Pulmonary artery endothelial cell (primary cell): ENCODE results near the gene NEURL2. TPM values are rescaled to one million over a fixed set of nuclear protein-coding genes. Genes with fewer than 3 reads are reported as not detected.
A peak's percentile ranks its signal among the peaks of the same experiment; 100 is the strongest.
"Not testable (repeated sequence)": the region's sequence is repeated elsewhere in the genome, so short reads cannot be mapped to it uniquely, and the experiment has no call there.

Source experiments
- DNase-seq: peaks from one replicate; pipeline ENCODE4 v3.0.0-alpha.2; 2011; ENCODE audit warnings: low read depth, low spot score
- total RNA-seq: library from RNA; depleted of rRNA; stranded (reverse); fragments of >200 nt; gene quantifications from 2 replicates; pipeline ENCODE4 v1.2.3, GENCODE V29; 2014

NEURL2 gene, protein sequence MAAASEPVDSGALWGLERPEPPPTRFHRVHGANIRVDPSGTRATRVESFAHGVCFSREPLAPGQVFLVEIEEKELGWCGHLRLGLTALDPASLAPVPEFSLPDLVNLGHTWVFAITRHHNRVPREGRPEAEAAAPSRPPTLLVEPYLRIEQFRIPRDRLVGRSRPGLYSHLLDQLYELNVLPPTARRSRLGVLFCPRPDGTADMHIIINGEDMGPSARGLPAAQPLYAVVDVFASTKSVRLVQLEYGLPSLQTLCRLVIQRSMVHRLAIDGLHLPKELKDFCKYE
- total RNA-seq = 2.2 and 2.7 TPM in 2 replicates

DNA sequence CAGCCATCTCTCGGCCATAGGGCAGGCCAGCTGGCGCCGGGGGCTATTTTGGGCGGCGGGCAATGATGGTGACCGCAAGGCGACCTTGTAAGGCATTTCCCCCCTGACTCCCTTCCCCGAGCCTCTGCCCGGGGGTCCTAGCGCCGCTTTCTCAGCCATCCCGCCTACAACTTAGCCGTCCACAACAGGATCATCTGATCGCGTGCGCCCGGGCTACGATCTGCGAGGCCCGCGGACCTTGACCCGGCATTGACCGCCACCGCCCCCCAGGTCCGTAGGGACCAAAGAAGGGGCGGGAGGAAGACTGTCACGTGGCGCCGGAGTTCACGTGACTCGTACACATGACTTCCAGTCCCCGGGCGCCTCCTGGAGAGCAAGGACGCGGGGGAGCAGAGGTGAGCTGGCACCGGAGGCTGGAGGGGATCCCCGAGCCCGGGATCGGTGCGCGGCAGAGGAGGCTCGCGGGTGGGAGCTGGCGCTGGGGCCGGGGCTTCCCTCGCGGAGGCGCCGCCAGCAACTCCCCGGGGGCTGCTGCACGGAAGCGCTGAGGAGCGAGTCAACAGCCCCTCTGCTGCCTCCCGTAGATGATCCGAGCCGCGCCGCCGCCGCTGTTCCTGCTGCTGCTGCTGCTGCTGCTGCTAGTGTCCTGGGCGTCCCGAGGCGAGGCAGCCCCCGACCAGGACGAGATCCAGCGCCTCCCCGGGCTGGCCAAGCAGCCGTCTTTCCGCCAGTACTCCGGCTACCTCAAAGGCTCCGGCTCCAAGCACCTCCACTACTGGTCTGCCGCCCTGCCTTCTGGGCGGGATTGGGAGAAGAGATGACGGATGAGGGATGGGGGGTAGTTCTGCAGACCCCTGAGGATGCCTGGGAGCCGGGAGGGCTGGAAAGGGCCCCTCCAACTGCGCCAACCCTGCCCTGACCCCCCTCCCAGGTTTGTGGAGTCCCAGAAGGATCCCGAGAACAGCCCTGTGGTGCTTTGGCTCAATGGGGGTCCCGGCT lies at the start of gene NEURL2, which contains the start of gene CTSA:
TSS of gene NEURL2 (minus strand) at position 224 of the 999 bp plus-strand sequence. CDS start at position 7, 217 bp downstream.
TSS of gene CTSA (plus strand) at position 351 of the 999 bp plus-strand sequence. CDS start at position 585, 234 bp downstream.
- peak; percentile 72 for DNase-seq

DNA sequence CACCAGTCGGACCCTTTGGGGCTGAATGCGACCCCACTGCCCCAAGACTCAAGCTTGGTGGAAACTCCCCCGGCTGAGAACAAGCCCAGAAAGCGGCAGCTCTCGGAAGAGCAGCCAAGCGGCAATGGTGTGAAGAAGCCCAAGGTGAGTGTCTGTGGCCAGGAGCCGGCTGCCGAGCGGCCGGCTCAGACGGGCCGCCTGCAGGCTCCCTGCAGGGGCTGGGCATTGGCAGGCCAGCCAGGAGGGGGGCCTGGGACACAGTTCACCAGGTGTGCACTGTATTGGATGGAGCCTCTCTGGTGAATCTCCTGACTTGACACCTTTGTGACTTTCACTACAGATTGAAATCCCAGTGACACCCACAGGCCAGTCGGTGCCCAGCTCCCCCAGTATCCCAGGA lies 49.5 kb upstream of the NEURL2 start:
- no peak for DNase-seq

DNA sequence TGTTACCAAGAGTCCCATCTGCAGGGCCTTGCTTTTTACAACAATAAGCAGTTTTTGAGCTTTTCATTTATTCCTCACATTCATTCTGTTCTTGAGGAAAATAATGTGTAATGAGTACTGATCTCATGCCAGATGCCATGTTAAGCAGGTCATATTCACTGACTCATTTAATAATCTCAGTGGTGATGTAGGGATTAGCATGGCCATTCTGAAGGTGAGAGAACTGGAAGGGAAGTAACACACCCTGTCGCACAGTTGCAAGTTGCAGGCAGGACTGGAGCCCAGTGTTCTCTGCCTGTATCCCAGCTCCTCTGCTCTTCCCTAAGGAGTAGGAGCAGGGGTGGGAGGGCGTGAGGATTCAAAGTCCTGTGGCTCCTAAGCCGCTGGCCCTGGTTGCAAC lies 49.0 kb upstream of the NEURL2 start:
- DNase-seq = no peak

DNA sequence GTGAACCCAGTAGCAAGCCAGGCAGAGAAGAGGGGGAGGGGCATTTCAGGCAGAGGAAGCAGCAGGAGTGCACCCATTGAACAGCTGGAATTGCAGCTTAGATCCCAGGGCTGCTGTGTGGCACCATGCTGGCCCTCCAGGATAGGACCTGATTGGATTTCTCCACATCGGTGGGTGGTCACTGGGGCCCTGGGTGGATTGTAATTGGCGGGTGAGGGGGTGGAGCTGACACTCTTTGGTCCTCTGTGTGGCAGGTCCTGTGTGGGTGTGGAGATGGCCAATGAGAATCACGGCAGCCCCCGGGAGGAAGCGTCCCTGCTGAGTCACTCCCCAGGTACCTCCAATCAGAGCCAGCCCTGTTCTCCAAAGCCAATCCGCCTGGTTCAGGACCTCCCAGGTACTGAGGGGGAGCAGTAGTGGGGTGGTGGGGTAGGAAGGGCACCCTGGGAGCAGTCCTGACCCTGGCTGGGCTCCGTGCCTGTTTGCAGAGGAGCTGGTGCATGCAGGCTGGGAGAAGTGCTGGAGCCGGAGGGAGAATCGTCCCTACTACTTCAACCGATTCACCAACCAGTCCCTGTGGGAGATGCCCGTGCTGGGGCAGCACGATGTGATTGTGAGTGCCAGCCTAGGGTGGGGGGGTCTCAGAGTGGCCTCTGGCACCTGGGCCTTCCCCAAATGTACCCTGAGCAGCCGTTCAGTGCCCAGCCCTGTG lies 47.9 kb upstream of the NEURL2 start:
- no peak for DNase-seq

DNA sequence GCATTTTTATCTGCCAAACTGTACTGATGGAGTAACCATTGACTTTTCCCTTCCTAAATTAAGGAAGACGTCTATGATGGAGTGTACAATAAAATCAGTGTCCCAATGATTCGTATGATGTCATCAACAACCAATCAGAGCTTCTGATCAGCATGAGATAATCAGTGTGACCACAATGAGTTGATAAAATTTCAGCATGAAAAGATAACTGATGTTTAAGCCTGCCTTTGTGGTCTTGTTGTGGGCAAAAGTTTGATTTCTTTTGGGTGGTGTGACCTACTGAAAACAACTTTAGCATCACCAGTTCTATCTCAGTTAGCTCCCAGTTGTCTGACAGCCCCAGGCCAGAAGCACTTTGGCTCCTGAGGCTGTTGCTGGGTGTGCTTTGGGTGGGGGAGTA lies 46.8 kb upstream of the NEURL2 start:
- no peak for DNase-seq

DNA sequence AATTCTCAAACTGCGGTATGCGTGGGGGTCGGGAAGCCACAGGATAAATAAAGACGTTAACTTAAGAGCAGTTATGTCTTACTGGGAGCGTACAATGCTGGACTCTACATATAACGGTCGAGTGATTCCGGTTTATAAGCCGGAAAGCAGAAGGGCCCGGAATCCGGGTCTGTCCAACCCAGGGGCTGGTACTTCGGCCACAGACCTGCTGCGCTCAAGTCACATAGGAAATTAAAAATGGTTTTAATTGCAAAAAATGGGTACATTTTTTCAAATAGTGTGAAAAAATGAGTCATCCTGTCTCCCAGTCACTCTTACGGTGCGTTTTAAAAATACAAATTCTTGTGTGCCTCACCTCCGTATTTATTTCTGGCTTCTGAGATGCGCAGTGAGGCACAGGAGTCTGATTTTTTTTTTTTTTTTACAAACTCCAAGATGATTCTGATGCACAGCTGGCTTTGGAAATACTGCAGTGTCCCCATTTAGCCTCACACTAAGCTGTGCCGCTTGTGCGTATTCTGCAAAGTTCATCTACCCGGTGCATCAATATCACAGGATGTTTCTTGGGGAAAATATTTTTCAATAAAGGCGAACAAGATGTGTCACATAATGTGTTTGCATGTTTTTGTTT lies 44.5 kb upstream of the NEURL2 start:
- no peak for DNase-seq

DNA sequence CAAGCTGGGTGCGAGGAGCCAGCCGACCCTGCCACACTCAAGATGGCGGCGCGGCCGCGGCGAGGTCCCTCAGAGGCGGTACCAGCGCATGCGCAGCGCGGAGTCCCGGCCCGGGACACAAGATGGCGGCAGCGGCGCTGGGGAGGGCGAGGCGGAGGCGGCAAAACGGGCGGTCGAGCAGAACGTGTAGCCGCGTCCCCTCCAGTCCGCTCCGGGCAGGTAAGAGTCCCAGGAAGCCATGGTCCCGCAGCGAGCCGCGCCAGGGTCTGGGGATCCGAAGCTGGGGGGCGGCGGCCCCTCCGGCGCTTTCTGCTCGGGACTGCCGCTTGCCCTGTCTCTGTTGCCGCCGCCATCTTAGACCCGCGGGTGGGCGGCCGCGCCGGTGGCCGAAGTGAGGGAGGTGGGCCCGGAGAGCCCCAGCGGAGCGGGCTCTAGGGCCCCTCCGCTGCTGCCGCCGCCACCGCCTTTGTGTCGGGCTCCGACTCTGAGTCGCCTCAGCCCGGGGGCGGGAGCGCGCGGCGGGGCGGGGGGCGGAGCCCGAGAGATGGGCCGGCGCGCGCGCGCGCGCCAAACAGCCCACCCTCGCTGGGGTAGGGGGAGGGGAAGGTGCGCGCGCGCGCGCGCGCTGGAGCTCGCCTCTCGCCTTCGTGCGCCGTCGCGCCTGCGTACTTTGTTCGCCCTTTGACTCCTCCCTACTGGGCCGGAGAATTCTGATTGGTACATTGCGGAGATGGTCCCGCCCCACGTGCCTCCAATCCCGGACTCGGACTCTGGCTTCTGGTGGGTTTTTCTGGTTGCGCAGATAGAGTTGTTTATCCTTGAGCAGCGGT lies 43.8 kb upstream of the NEURL2 start, which contains the start of gene PCIF1:
TSS of gene PCIF1 (plus strand) at position 98 of the 830 bp plus-strand sequence. CDS start 4,317 bp downstream, outside the sequence.
- DNase-seq = peak; percentile 83

DNA sequence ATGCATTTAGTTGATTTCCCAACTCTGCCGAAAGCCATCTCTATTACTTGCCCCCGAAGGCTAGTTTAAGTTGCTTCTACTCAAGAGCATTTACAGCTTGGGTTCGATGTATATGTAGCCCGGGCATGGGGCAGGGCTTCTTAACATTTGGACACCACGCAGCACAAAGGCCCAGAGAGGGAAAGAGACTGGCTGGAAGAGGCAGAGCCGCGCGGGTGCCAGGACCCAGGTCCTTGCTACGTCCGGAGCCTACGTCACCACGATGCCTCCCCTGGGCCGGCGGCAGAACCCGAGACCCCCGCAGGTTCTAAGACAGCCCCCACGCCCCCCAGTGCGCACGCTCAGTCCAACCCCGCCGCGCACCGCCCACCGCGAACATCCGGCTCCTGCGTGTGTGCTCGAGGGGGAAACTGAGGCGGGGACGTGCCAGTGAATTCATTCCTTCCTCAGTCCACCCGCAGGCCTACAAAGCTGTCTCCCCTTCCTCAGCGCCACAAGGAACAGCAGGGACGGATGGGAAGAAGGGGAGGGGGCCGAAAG lies 43.1 kb upstream of the NEURL2 start:
- no peak for DNase-seq

DNA sequence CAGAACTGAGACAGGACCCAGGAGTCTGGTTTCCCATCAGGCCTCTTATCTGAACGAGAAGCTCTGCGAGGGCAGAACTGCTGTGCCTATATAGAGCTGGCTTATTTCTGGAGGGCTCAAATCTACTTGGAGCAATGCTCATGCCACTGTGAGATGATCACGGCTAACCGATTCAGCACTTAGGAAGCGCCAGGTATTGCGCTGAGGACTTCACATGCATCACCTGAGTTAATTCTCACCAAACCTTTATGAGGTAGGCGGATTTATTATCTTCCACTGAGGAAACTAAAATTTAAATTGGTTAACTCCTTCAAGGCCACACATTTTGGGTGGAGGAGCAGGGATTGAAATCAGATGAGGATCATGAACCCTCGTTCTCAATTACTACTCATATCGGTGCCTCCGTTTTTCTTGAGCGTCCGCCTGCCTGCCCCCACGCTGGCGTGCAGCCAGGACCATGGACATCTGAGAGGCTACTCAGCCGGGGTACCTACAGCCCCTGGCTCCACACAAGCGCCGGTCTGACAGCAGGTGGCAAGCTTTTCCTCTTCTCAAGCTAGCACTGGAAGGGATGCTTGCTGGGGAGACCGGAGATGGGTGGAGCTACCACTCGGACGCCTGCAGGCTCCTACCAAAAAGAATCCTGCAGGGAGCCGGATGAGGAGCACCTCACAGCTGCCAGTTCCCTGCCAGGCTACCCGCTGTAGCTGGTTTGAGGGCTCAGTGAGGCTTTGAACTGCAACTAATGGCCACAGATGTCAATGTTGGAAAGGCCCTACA lies 42.4 kb upstream of the NEURL2 start:
- DNase-seq = no peak

DNA sequence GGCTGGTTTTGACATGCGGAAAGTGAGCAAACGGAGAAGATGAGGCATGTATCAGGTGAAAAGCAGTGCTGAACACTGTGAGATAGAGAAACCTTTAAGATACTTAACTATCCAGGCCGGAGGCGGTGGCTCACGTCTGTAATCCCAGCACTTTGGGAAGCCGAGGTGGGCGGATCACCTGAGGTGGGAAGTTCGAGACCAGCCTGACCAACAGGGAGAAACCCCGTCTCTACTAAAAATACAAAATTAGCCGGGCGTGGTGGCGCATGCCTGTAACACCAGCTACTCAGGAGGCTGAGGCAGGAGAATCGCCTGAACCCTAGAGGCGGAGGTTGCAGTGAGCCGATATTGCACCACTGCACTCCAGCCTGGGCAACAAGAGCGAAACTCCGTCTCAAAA lies 40.7 kb upstream of the NEURL2 start:
- not testable (repeated sequence) for DNase-seq

DNA sequence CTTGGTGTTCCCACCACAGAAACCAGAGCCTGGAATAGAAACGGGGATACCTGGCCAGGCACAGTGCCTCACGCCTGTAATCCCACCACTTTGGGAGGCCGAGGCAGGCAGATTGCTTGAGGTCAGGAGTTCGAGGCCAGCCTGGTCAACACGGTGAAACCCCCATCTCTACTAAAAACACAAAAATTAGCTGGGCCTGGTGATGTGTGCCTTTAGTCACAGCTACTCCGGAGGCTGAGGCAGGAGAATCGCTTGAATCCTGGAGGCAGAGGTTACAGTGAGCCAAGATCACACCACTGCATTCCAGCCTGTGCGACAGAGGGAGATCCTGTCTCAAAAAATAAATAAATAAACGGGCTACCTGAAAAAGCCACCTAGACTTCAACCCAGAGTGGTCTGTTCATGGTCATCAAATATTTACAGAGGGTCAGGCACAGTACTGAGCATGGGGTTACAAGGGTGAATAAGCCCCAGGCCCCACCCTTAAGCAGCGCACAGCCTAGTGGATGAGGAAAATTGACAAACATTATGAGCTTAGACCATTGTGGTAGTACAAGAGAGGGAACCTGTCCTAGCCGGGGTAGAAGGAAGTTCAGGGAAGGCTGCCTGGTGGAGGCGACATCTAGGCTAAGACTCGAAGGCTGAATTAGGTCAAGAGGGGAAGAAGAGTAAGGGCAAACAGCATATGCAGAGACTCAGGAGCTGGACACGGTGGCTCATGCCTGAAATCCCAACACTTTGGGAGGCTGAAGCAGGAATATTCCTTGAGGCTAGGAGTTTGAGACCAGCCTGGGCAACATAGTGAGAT lies 36.3 kb upstream of the NEURL2 start:
- DNase-seq = no peak

DNA sequence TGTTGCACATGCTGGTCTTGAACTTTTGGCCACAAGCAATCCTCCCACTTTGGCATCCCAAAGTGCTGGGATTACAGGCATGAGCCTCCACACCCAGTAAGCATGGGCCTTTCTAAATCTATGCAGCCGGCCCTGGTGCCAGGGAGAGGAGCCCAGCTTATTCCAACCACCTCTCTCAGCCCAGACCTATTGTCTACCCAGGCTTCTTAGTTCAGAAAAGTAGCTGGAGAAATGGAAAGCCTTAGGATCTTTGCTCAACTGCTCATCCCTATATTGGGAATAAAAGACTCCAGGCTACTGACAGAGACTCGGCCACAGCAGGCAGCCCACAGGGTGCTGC lies 35.7 kb upstream of the NEURL2 start:
- DNase-seq = no peak

DNA sequence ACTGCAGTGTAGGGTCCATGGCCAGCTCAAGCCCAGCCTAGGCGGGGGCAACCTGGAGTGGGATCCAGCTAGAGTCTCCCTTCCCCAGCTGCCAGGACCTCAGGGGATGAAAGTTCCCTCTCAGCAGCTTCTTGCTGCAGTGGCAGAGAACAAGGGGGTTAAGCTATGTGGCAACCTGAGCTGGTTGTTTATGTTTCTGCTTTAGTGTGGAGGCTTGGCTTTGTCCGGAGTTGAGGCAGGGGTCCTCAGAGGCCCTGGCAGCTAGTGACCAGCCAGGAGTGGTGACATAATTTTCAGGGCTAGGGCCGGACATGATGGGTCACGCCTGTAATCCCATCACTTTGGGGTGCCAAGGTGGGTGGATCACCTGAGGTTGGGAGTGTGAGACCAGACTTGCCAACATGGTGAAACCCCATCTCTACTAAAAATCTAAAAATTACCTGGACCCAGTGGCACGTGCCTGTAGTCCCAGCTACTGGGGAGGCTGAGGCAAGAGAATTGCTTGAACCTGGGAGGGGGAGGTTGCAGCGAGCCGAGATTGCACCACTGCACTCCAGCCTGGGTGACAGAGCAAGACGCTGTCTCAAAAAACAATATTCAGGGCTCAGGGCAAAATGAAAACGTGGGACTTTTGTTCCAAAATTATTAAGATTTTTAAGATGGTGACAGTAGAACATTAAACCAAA lies 35.0 kb upstream of the NEURL2 start:
- no peak for DNase-seq

DNA sequence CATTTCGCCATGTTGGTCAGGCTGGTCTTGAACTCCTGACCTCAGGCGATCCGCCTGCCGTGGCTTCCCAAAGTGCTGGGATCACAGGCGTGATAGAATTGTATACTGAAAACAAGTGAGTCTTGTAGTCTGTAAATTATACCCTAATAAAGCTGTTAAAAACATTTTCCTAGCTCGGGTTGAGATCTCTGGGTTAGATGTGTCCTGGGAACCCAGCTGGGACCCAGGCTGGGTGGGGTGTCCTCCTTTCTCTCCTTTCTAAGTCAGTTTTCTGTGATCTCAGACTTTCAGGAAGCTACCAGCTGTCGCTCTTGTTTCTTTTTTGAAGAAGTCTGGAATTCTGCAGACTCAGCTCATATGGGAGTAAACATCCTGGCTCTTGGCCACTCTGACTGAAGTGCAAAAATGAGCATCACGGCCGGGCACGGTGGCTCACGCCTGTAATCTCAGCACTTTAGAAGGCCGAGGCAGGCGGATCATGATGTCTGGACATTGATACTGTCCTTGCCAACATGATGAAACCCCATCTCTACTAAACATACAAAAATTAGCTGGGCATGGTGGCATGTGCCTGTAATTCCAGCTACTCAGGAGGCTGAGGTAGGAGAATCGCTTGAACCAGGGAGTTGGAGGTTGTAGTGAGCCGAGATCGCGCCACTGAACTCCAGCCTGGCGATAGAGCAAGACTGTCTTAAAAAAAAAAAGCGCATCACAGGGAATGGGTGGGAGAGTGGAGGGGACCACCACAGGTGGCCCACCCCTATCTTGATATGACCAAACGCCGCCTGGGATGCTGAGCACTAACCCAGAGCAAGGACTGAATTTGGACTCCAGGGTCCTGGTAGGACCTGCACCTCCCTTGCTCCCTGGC lies 33.6 kb upstream of the NEURL2 start:
- DNase-seq = no peak

DNA sequence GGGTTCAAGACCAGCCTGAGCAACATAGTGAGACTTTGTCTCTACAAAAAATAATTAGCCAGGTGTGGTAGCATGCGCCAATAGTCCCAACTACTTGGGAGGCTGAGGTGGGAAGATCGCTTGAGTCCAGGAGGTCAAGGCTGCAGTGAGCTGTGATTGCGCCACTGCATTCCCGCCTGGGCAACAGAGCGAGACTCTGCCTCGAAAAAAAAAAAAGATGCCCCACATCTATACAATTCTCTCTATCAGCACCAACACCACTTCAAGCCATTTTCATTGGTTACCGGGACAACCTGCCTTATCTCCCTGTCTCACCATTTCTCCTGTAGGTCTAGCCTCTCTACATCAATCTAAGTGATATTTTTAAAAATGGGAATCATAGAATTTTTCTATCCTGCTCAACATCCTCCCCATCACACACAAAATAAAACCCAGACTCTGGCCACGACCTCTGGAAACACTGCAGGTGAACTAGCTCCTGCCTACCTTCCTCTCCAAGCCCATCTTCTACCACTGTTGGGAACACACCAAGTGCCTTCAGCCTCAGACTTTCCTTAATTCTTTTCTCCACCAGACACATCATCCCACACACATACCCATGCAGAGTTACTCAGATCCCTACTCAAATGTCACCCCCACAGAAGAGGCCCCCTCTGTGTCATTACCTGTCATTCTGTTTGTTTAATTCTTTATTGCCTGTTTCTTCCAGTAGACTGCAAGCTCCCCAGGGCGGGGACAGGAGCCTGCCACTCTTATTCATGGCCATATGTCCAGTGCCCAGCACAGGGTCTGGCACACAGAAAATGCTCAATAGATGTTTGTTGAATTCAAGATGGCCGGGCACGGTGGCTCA lies 30.6 kb upstream of the NEURL2 start:
- DNase-seq = no peak
